Coronary artery (tissue), 2 donors: ENCODE results near the gene MVK.

Experiments
- DNase-seq: peaks from one replicate; pipeline ENCODE4 v3.0.0-alpha.2; 2017; ENCODE audit warnings: low spot score
- H3K27ac ChIP-seq, 2 donors: fragments of 200-600 bp; sonication (generic); one replicate each; pipeline ENCODE4 v1.5.1; 2016 to 2019
- H3K4me3 ChIP-seq: fragments of 200-600 bp; sonication (generic); 2 replicates; pipeline ENCODE4 v1.5.1; 2016; ENCODE audit warnings: mild to moderate bottlenecking, moderate library complexity
- CTCF ChIP-seq: fragments of 200-600 bp; sonication (generic); IDR thresholded peaks from one replicate; pipeline ENCODE4 v1.5.1; 2019; ENCODE audit warnings: antibody characterized with exemption

The MVK gene

GRCh38 chr12:109604132-109604585, 30.6 kb downstream of the MVK start:
- Histone ChIP-seq H3K27ac (no peak overlapping the region), H3K4me3 (no peak overlapping the region)
- no peak for TF ChIP-seq CTCF
- DNase-seq: no peak

- Histone ChIP-seq H3K4me3 (no peak overlapping the region), H3K27ac (no peak overlapping the region)
- no peak for DNase-seq
- TF ChIP-seq CTCF: no peak
Measured at GRCh38 chr12:109605016-109605415, 31.4 kb downstream of the MVK start.

- Histone ChIP-seq H3K4me3 (no peak overlapping the region), H3K27ac (no peak overlapping the region)
- DNase-seq: no peak
- no peak for TF ChIP-seq CTCF
Measured at GRCh38 chr12:109605599-109606228, 32.1 kb downstream of the MVK start.

- no peak for DNase-seq
- peak overlapping the region; percentile 46 for H3K4me3 ChIP-seq
- TF ChIP-seq CTCF: no peak
- H3K27ac ChIP-seq: no peak overlapping the region
Measured at GRCh38 chr12:109606320-109607028, 32.9 kb downstream of the MVK start.

- TF ChIP-seq CTCF: no peak
- Histone ChIP-seq H3K27ac (no peak overlapping the region), H3K4me3 (no peak overlapping the region)
- no peak for DNase-seq
Measured at GRCh38 chr12:109607618-109608017, 34.0 kb downstream of the MVK start.

GRCh38 chr12:109608270-109608669, 34.7 kb downstream of the MVK start:
- H3K27ac ChIP-seq: no peak overlapping the region
- no peak for DNase-seq
- no peak overlapping the region for H3K4me3 ChIP-seq
- no peak for TF ChIP-seq CTCF

- Histone ChIP-seq H3K4me3 (no peak overlapping the region), H3K27ac (no peak overlapping the region)
- no peak for DNase-seq
- TF ChIP-seq CTCF: no peak
Measured at GRCh38 chr12:109608793-109609192, 35.2 kb downstream of the MVK start.
